Measurements from ENCODE around the gene CXCL17. TPM values are rescaled to one million over a fixed set of nuclear protein-coding genes. Genes with fewer than 3 reads are reported as not detected.
"Not testable (repeated sequence)": the region's sequence is repeated elsewhere in the genome, so short reads cannot be mapped to it uniquely, and the experiment has no call there.

Gene CXCL17
- total RNA-seq, 2 donors from 2014 or later = not detected

- Histone ChIP-seq H3K36me3 (no peaks in the 10 kb centered on the region), H3K4me3 (no peak overlapping the region), H3K27ac (peak overlapping the region; percentile 12), H3K9ac (ENCODE audit: low read depth in 2 of 2, low read length in 2 of 2) (peak overlapping the region in 1 of 2 donors; percentile 34), H3K9me3 (no peaks in the 10 kb centered on the region), H3K4me1 (peaks cover 2% of the 10 kb centered on the region), H3K27me3 (no peaks in the 10 kb centered on the region)
- TF ChIP-seq CTCF (IDR thresholded peaks at IDR 0.05) = peak; percentile 83
- peak; percentile 93 for DNase-seq
- intact Hi-C loops (cut with DNase I) = loop anchor here (1.0 kb wide), 1 partner anchor 79 kb away; no protein-coding TSS in a partner anchor
These were observed 7.7 kb upstream of the CXCL17 start for GRCh38 chr19:42450314-42450934.

- H3K27ac ChIP-seq; H3K9me3 ChIP-seq; H3K4me3 ChIP-seq; H3K27me3 ChIP-seq; H3K9ac ChIP-seq (ENCODE audit: low read depth in 2 of 2, low read length in 2 of 2); DNase-seq; H3K36me3 ChIP-seq; H3K4me1 ChIP-seq; intact Hi-C loops (cut with DNase I): not testable (repeated sequence)
These were observed 5.6 kb upstream of the CXCL17 start for GRCh38 chr19:42448306-42448705.

- no peaks in the 10 kb centered on the region for H3K36me3 ChIP-seq
- intact Hi-C loops (cut with DNase I) = no loop called here
- no peak overlapping the region for H3K9ac ChIP-seq (ENCODE audit: low read depth in 2 of 2, low read length in 2 of 2)
- H3K27me3 ChIP-seq = no peaks in the 10 kb centered on the region
- no peaks in the 10 kb centered on the region for H3K9me3 ChIP-seq
- TF ChIP-seq CTCF (IDR thresholded peaks at IDR 0.05) = no peak
- no peak overlapping the region for H3K4me3 ChIP-seq
- peaks cover 2% of the 10 kb centered on the region for H3K4me1 ChIP-seq
- no peak overlapping the region for H3K27ac ChIP-seq
- DNase-seq = no peak
These were observed 3.2 kb upstream of the CXCL17 start for GRCh38 chr19:42445948-42446347.

- H3K27me3 ChIP-seq = no peaks in the 10 kb centered on the region
- H3K9ac ChIP-seq (ENCODE audit: low read depth in 2 of 2, low read length in 2 of 2) = no peak overlapping the region
- no peaks in the 10 kb centered on the region for H3K4me1 ChIP-seq
- peak; percentile 48 for DNase-seq
- H3K36me3 ChIP-seq = no peaks in the 10 kb centered on the region
- H3K9me3 ChIP-seq = no peaks in the 10 kb centered on the region
- H3K4me3 ChIP-seq = no peak overlapping the region
- intact Hi-C loops (cut with DNase I) = no loop called here
- TF ChIP-seq CTCF (IDR thresholded peaks at IDR 0.05) = no peak
- H3K27ac ChIP-seq = peak overlapping the region; percentile 47
These were observed 1.2 kb upstream of the CXCL17 start for GRCh38 chr19:42443944-42444398.

- H3K36me3 ChIP-seq = no peaks in the 10 kb centered on the region
- H3K27ac ChIP-seq = no peak overlapping the region
- DNase-seq = no peak
- no peaks in the 10 kb centered on the region for H3K4me1 ChIP-seq
- no peak for TF ChIP-seq CTCF (IDR thresholded peaks at IDR 0.05)
- no peaks in the 10 kb centered on the region for H3K9me3 ChIP-seq
- H3K27me3 ChIP-seq = no peaks in the 10 kb centered on the region
- intact Hi-C loops (cut with DNase I) = no loop called here
- H3K4me3 ChIP-seq = no peak overlapping the region
- H3K9ac ChIP-seq (ENCODE audit: low read depth in 2 of 2, low read length in 2 of 2) = no peak overlapping the region
These were observed 1.7 kb downstream of the CXCL17 start for GRCh38 chr19:42441049-42441445.

- Histone ChIP-seq H3K4me3 (no peak overlapping the region), H3K9me3 (no peaks in the 10 kb centered on the region), H3K27me3 (no peaks in the 10 kb centered on the region), H3K9ac (ENCODE audit: low read depth in 2 of 2, low read length in 2 of 2) (no peak overlapping the region), H3K27ac (no peak overlapping the region), H3K4me1 (no peaks in the 10 kb centered on the region), H3K36me3 (no peaks in the 10 kb centered on the region)
- intact Hi-C loops (cut with DNase I) = no loop called here
- DNase-seq = peak; percentile 84
- TF ChIP-seq CTCF (IDR thresholded peaks at IDR 0.05) = peak; percentile 98
These were observed 2.2 kb downstream of the CXCL17 start for GRCh38 chr19:42440357-42441048.
